Lung (tissue), 12 donors: ENCODE data around the gene TFCP2L1. TPM values are rescaled to one million over a fixed set of nuclear protein-coding genes. Genes with fewer than 3 reads are reported as not detected.

ENCODE experiments used
- ATAC-seq: fragments of 200-7000 bp; cut with Tn5 transposase; one replicate; pipeline ENCODE4 v1.9.1; 2020; ENCODE audit warnings: moderate number of reproducible peaks; ENCODE audit not compliant: insufficient read depth, low FRiP score
- DNase-seq, 3 donors: peaks; one replicate each; pipeline ENCODE4 v3.0.0-alpha.2; 2013 to 2017
- H3K27ac ChIP-seq, 2 donors: one replicate each; pipeline ENCODE4 v1.5.1; 2013; ENCODE audit warnings: mild to moderate bottlenecking in 2 of 2, moderate library complexity in 2 of 2, control low read depth in 1 of 2, inconsistent platforms in 1 of 2, low read depth in 1 of 2, low read length in 1 of 2
- H3K27me3 ChIP-seq, 3 donors: one replicate each; pipeline ENCODE4 v1.5.1; 2013; ENCODE audit warnings: low read length in 2 of 3; ENCODE audit not compliant: control insufficient read depth in 3 of 3, insufficient read depth in 3 of 3
- H3K36me3 ChIP-seq, 4 donors: one replicate each; pipeline ENCODE4 v1.5.1; 2013; ENCODE audit warnings: low read length in 4 of 4, mild to moderate bottlenecking in 1 of 4, moderate library complexity in 1 of 4; ENCODE audit not compliant: control insufficient read depth in 4 of 4, insufficient read depth in 4 of 4
- H3K4me1 ChIP-seq, 5 donors: one replicate each; pipeline ENCODE4 v1.5.1; 2013; ENCODE audit warnings: low read length in 5 of 5, mild to moderate bottlenecking in 2 of 5, moderate library complexity in 1 of 5; ENCODE audit not compliant: control insufficient read depth in 5 of 5, insufficient read depth in 5 of 5
- H3K4me3 ChIP-seq: one replicate; pipeline ENCODE4 v1.5.1; 2013; ENCODE audit warnings: mild to moderate bottlenecking, control low read depth, moderate library complexity
- H3K9ac ChIP-seq, 2 donors: one replicate each; pipeline ENCODE4 v1.5.1; 2013; ENCODE audit warnings: low read length in 2 of 2, control low read depth in 1 of 2; ENCODE audit not compliant: insufficient read depth in 1 of 2
- H3K9me3 ChIP-seq, 4 donors: one replicate each; pipeline ENCODE4 v1.5.1; 2013; ENCODE audit warnings: low read length in 3 of 4, mild to moderate bottlenecking in 1 of 4, moderate library complexity in 1 of 4; ENCODE audit not compliant: control insufficient read depth in 4 of 4, insufficient read depth in 3 of 4
- WGBS, 2 donors: extraction: QIAGEN DNeasy Blood & Tissue Kit; methylation state at CpG; one replicate each; pipeline ENCODE4 v1.1.7; 2013; 5-methylcytosine and 5-hydroxymethylcytosine counted together
- polyA plus RNA-seq, 2 donors: library from polyadenylated mRNA; stranded (reverse); fragments of 200-250 nt; gene quantifications; one replicate each; pipeline ENCODE4 v1.2.1, GENCODE V29; 2013
- total RNA-seq, 2 donors: library from RNA; depleted of rRNA in 1 of 2; stranded (reverse); fragments of >200 nt in 1 of 2; gene quantifications; one replicate each; pipeline ENCODE4 v1.2.1, GENCODE V29; 2014 to 2021
- TF ChIP-seq, protein P1 (sequence below): IDR thresholded peaks from 2 replicates; pipeline ENCODE4 v1.5.1; 2012; ENCODE audit warnings: mild to moderate bottlenecking; ENCODE audit errors: control extremely low read depth, extremely low read depth
- donor health status: control.
- donor health status: control.
- donor health status: Bipolar disorder and iron deficiency.
- donor health status: healthy.
- donor health status: DM: yes; HTN: yes; CAD: no.

The TFCP2L1 gene
- total and polyA plus RNA-seq, 4 donors = 2.8 to 36.1 (median 6.7) TPM

DNA sequence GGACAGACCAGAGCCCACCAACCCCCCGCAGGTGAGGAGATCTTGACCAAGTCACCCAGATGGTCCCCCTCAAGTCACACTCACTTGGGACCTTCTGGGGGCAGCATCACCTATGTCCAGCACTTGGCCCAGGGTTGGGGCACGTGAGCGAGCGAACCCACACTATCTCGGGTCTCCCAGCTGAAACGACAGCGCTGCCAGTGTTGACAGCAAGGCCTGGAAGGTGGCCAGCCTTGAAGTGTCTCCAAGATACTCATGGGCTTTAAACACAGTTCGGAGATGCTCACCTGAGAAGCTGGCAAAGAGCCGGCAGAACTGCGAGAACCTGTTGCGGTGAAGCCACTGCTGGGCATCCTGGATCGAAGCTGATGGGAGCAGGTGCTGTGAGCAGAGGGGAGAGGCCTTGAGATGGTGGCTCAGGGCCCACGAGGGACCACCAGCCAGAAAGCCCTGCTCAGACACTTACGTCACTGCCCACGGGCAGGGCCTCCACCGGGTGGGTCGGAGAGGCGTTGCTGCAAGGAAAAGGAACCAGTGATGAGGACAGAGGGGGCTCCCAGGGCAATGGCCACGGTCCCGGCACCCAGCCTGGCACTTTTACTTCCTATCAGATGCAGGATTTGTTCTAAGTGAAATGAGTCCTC is 47.5 kb downstream of the TFCP2L1 start:
- peaks cover 0 to 4% (median 0%) of the 10 kb centered on the region in 3 donors for H3K27me3 ChIP-seq
- no peak overlapping the region for H3K9ac ChIP-seq
- DNase-seq (no peak), ATAC-seq (no peak)
- TF ChIP-seq, protein P1, sequence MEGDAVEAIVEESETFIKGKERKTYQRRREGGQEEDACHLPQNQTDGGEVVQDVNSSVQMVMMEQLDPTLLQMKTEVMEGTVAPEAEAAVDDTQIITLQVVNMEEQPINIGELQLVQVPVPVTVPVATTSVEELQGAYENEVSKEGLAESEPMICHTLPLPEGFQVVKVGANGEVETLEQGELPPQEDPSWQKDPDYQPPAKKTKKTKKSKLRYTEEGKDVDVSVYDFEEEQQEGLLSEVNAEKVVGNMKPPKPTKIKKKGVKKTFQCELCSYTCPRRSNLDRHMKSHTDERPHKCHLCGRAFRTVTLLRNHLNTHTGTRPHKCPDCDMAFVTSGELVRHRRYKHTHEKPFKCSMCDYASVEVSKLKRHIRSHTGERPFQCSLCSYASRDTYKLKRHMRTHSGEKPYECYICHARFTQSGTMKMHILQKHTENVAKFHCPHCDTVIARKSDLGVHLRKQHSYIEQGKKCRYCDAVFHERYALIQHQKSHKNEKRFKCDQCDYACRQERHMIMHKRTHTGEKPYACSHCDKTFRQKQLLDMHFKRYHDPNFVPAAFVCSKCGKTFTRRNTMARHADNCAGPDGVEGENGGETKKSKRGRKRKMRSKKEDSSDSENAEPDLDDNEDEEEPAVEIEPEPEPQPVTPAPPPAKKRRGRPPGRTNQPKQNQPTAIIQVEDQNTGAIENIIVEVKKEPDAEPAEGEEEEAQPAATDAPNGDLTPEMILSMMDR = no peak
- peaks cover 0 to 10% (median 0%) of the 10 kb centered on the region in 4 donors for H3K36me3 ChIP-seq
- no peaks in the 10 kb centered on the region for H3K9me3 ChIP-seq
- WGBS, 2 donors = 77 to 81% methylated on average over 20 of the region's 20 CpGs
- no peak overlapping the region for H3K27ac ChIP-seq
- no peak overlapping the region for H3K4me3 ChIP-seq
- no peaks in the 10 kb centered on the region for H3K4me1 ChIP-seq

DNA sequence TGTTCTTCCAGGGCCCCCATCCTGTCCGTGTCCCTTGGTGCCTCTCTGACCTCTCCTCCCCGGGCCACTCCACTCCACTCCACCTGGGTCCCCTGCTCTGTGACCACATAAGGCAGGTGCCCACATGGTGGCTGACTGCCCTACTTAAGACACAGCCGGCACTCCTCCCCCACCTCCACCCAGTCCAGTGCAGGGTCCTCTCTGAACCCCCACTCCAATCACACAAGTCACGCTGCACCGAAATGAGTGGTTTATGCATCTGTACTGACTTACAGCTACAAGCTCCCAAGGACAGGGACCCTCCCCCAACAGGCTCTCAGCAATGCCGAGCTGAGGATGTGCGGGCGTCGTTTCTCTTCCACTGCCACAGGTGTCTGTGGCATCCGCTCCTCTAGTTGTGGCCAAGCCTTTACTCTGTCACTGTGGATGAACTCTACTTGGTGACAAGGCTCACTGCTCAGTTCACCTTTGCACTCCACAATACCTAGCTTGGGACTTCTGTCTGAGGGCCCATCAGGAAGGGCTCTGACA is 48.3 kb downstream of the TFCP2L1 start:
- H3K27ac ChIP-seq = no peak overlapping the region
- peaks cover 0 to 4% (median 0%) of the 10 kb centered on the region in 3 donors for H3K27me3 ChIP-seq
- no peak overlapping the region for H3K9ac ChIP-seq
- TF ChIP-seq, protein P1 = no peak
- H3K4me1 ChIP-seq = no peaks in the 10 kb centered on the region
- no peak overlapping the region for H3K4me3 ChIP-seq
- ATAC-seq (no peak), DNase-seq (no peak)
- WGBS, 2 donors = 93 to 96% methylated on average over 10 of the region's 10 CpGs
- H3K9me3 ChIP-seq = no peaks in the 10 kb centered on the region
- H3K36me3 ChIP-seq = peaks cover 0 to 10% (median 0%) of the 10 kb centered on the region in 4 donors

DNA sequence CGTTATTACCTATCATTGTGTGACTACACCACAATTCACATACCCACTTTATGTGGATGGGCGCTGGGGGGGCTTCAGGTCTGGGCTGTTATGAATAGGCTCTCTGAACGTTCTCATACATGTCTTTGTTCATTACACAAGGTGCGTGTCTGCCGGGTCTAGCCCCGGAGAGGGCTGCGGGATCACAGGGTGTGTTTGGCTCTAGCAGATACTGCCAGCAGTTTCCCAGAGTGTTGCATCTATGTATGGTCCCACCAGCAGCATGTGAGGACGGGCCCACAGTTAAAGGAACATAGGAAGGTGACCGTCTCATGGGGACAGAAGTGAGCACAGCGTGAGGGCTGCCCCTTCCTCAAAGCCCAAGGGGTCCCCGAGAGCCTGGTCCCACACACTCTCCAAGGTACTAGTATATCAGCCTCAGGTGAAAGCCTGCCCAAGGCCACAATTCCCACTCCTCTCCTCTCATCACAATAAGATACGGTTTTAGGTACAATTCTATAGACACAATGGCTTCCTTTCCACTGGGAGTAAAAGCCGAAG is 48.8 kb downstream of the TFCP2L1 start:
- H3K36me3 ChIP-seq = peaks cover 0 to 10% (median 0%) of the 10 kb centered on the region in 4 donors
- peaks cover 0 to 4% (median 0%) of the 10 kb centered on the region in 3 donors for H3K27me3 ChIP-seq
- TF ChIP-seq, protein P1 = no peak
- H3K4me1 ChIP-seq = no peaks in the 10 kb centered on the region
- no peak overlapping the region for H3K9ac ChIP-seq
- 91 to 95% methylated on average over 13 of the region's 13 CpGs for WGBS, 2 donors
- ATAC-seq (no peak), DNase-seq (no peak)
- no peaks in the 10 kb centered on the region for H3K9me3 ChIP-seq
- no peak overlapping the region for H3K27ac ChIP-seq
- no peak overlapping the region for H3K4me3 ChIP-seq
